GM18907 (cell line): ENCODE measurements around the gene SND1.

Source experiments
- ATAC-seq: cut with Tn5 transposase; IDR thresholded peaks from one replicate; pipeline ENCODE4 v1.9.1; 2021; ENCODE audit warnings: mild to moderate bottlenecking, moderate library complexity; ENCODE audit not compliant: unreplicated experiment

Gene SND1

GRCh38 chr7:128121711-128122530, 469.9 kb downstream of the SND1 start:
- ATAC-seq, result no peak

- ATAC-seq, result no peak
Measured at GRCh38 chr7:128122576-128123290, 470.7 kb downstream of the SND1 start.

GRCh38 chr7:128123291-128124037, 471.5 kb downstream of the SND1 start:
- no peak for ATAC-seq

GRCh38 chr7:128124786-128125185, 472.8 kb downstream of the SND1 start:
- no peak for ATAC-seq

- ATAC-seq, result no peak
Measured at GRCh38 chr7:128125816-128126215, 473.8 kb downstream of the SND1 start.

GRCh38 chr7:128128401-128128800, 476.4 kb downstream of the SND1 start:
- ATAC-seq, result no peak

- no peak for ATAC-seq
Measured at GRCh38 chr7:128129224-128129864, 477.4 kb downstream of the SND1 start.

- no peak for ATAC-seq
Measured at GRCh38 chr7:128131115-128131514, 479.1 kb downstream of the SND1 start.

- ATAC-seq, result no peak
Measured at GRCh38 chr7:128131731-128132130, 479.7 kb downstream of the SND1 start.

- ATAC-seq, result no peak
Measured at GRCh38 chr7:128132426-128133069, 480.6 kb downstream of the SND1 start.

GRCh38 chr7:128135159-128135514, 483.1 kb downstream of the SND1 start:
- ATAC-seq, result no peak

- ATAC-seq, result peak; percentile 89
Measured at GRCh38 chr7:128135515-128136214, 483.7 kb downstream of the SND1 start.

GRCh38 chr7:128136215-128136597, 484.2 kb downstream of the SND1 start:
- ATAC-seq, result no peak

GRCh38 chr7:128137181-128137580, 485.2 kb downstream of the SND1 start:
- no peak for ATAC-seq

- ATAC-seq, result no peak
Measured at GRCh38 chr7:128139406-128139805, 487.4 kb downstream of the SND1 start.

- no peak for ATAC-seq
Measured at GRCh38 chr7:128141683-128142195, 489.7 kb downstream of the SND1 start.
